Activated CD4-positive, alpha-beta T cell treated with anti-CD3 and anti-CD28 coated beads, Interleukin-2, amount 10 ng/mL, durations not matched to agents 7 days and 5 days (primary cell): ENCODE measurements around the gene CD33. TPM values are rescaled to one million over a fixed set of nuclear protein-coding genes. Genes with fewer than 3 reads are reported as not detected.

ENCODE experiments used
- CTCF ChIA-PET: fragments of 350-600 bp; sonication (Branson Sonifier 250); formaldehyde crosslinking; loops from one replicate; lab custom pipeline; 2021; ENCODE audit warnings: antibody characterized with exemption; lab: Charles Lee
- POLR2A ChIA-PET: fragments of 350-600 bp; sonication (Branson Sonifier 250); formaldehyde crosslinking; loops from one replicate; lab custom pipeline; 2021; ENCODE audit warnings: antibody characterized with exemption; lab: Charles Lee
- DNase-seq: peaks from one replicate; pipeline ENCODE4 v3.0.0-alpha.2; 2020
- H3K27ac Mint-ChIP-seq: one replicate; pipeline ENCODE4 v1.8.0; 2021; ENCODE audit warnings: mild to moderate bottlenecking, moderate library complexity, mixed read lengths
- H3K27me3 Mint-ChIP-seq: one replicate; pipeline ENCODE4 v1.8.0; 2021; ENCODE audit warnings: mixed read lengths
- H3K36me3 Mint-ChIP-seq: one replicate; pipeline ENCODE4 v1.8.0; 2021; ENCODE audit warnings: low read depth, mixed read lengths
- H3K4me1 Mint-ChIP-seq: one replicate; pipeline ENCODE4 v1.8.0; 2021; ENCODE audit warnings: mixed read lengths
- H3K4me3 Mint-ChIP-seq: one replicate; pipeline ENCODE4 v1.8.0; 2021; ENCODE audit warnings: mild to moderate bottlenecking, moderate library complexity, mixed read lengths
- H3K9me3 Mint-ChIP-seq: one replicate; pipeline ENCODE4 v1.8.0; 2021; ENCODE audit warnings: mixed read lengths
- total RNA-seq, 2 experiments: library from RNA; stranded (reverse); gene quantifications; one replicate each; pipeline ENCODE4 v1.2.3, GENCODE V29; 2021

CD33 gene
- total RNA-seq, 2 experiments from 2014 or later: 3.7 to 3.9 TPM

DNA sequence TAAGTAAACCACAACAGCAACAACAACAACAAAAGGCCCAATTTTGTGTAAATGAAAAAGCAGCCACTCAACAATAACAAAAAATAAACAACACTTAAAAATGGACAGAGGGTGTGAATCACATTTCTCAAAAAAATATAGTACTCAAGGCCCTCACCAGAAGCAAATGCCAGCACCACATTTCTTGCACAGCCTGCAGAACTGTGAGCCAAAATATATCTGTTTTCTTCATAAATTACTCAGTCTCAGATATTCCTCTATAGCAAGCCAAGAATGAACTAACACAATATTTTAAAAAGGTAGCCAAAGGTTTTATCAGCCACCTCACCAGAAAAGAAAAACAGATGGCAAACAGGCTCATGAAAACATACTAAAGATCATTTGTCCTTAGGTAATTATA, 3.9 kb upstream of the CD33 start:
- H3K4me1 Mint-ChIP-seq: peaks cover 30% of the 10 kb centered on the region
- ChIA-PET CTCF (no interaction called here), POLR2A (no interaction called here)
- no peaks in the 10 kb centered on the region for H3K36me3 Mint-ChIP-seq
- no peak overlapping the region for H3K4me3 Mint-ChIP-seq
- no peaks in the 10 kb centered on the region for H3K9me3 Mint-ChIP-seq
- no peak for DNase-seq
- H3K27ac Mint-ChIP-seq: no peak overlapping the region
- peaks cover 60% of the 10 kb centered on the region for H3K27me3 Mint-ChIP-seq

GRCh38 chr19:51224163-51224641, 678 bp upstream of the CD33 start:
- ChIA-PET POLR2A (no interaction called here), CTCF (no interaction called here)
- Mint-ChIP-seq H3K9me3 (no peaks in the 10 kb centered on the region), H3K4me1 (peaks cover 40% of the 10 kb centered on the region), H3K36me3 (peaks cover 4% of the 10 kb centered on the region), H3K27ac (peak overlapping the region; percentile 83), H3K4me3 (no peak overlapping the region), H3K27me3 (peaks cover 70% of the 10 kb centered on the region)
- no peak for DNase-seq

- Mint-ChIP-seq H3K4me1 (peaks cover 38% of the 10 kb centered on the region), H3K36me3 (peaks cover 5% of the 10 kb centered on the region), H3K4me3 (peak overlapping the region; percentile 22), H3K27me3 (peaks cover 67% of the 10 kb centered on the region), H3K9me3 (no peaks in the 10 kb centered on the region), H3K27ac (peak overlapping the region; percentile 83)
- DNase-seq: no peak
- CTCF ChIA-PET: no interaction called here
- POLR2A ChIA-PET: no interaction called here
Observed at GRCh38 chr19:51226067-51226466, 1.2 kb downstream of the CD33 start.

DNA sequence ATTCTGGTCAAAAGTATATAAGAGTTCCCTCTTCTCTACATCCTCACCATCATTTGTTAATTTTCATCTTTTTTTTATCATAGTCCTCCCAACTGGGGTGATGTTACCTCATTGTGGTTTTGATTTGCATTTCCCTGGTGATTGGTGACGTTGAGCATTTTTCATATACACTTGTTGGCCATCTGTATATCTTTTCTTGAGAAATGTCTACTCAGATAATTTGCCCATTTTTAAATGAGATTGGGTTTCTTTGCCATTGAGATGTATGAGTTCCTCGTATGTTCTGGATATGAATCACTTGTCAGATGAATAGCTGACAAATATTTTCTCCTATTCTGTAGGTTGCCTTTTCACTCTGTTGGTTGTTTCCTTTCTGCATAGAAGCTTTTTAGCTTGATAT, 2.4 kb downstream of the CD33 start:
- ChIA-PET CTCF (no interaction called here), POLR2A (no interaction called here)
- Mint-ChIP-seq H3K27ac (no peak overlapping the region), H3K27me3 (peaks cover 68% of the 10 kb centered on the region), H3K9me3 (peaks cover under 1% of the 10 kb centered on the region), H3K4me1 (peaks cover 38% of the 10 kb centered on the region), H3K36me3 (peaks cover 5% of the 10 kb centered on the region), H3K4me3 (no peak overlapping the region)
- no peak for DNase-seq

- Mint-ChIP-seq H3K27me3 (peaks cover 66% of the 10 kb centered on the region), H3K27ac (no peak overlapping the region), H3K4me1 (peaks cover 38% of the 10 kb centered on the region), H3K4me3 (no peak overlapping the region), H3K36me3 (peaks cover 9% of the 10 kb centered on the region), H3K9me3 (peaks cover 2% of the 10 kb centered on the region)
- ChIA-PET CTCF (no interaction called here), POLR2A (no interaction called here)
- DNase-seq: no peak
Observed at GRCh38 chr19:51227966-51228365, 3.1 kb downstream of the CD33 start.

DNA sequence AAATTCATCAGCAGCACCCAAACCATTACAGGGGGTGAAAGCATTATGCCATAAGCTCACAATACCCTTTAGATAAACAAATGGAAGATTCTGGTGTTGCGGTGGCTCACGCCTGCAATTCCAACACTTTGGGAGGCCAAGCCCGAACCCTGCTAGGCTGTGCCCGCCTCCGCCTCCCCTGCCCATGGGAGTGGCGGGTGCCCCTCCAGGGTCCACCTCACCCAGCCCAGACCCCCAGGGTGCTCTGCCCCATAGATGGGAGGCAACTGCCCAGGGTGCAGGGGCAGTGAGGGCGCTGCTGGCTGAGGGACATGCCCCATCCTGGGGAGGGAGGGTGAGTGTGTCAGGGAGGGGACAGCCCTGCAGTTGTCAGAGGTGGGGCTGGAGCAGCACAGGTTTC, 16.0 kb downstream of the CD33 start:
- Mint-ChIP-seq H3K27me3 (peaks cover 15% of the 10 kb centered on the region), H3K4me1 (peaks cover 23% of the 10 kb centered on the region), H3K4me3 (no peak overlapping the region), H3K36me3 (peaks cover 7% of the 10 kb centered on the region), H3K9me3 (no peaks in the 10 kb centered on the region), H3K27ac (no peak overlapping the region)
- ChIA-PET CTCF (no interaction called here), POLR2A (no interaction called here)
- DNase-seq: no peak

DNA sequence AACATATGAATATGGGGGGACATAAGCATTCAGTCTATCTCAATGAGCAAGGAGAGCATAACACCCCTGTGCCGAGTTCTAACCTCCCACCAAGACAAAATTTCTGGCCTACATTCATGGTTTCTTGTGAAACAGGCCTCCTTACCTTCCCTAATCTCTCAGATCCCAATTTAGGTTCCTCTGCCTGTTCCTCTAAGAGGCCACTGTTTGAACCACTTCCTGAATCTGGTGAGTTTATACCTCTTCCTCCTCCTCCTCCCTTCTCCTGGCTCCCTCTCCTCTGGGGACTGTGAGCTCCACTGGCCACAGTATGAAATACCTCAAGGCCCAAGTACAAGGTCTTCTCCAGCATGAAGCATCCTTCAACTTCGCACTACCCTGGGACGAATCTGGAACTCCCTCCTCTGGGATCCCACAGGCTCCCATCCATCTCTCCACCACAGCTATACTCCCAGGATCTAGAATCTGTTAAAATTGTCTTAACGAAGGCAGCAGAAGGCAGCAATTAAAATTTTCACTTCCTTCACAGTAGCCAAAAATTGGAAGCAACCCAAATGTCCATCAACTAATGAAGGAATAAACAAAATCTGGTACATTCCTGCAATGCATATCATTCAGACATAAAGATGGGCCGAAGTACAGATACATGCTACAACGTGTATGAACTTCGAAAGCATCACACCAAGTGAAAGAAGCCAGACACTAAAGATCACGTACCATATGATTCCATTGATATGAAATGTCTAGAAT, 18.2 kb downstream of the CD33 start:
- Mint-ChIP-seq H3K27ac (no peak overlapping the region), H3K4me1 (peaks cover 38% of the 10 kb centered on the region), H3K4me3 (no peak overlapping the region), H3K36me3 (peaks cover 7% of the 10 kb centered on the region), H3K9me3 (no peaks in the 10 kb centered on the region), H3K27me3 (peaks cover 15% of the 10 kb centered on the region)
- POLR2A ChIA-PET: no interaction called here
- CTCF ChIA-PET: interaction anchor here (1.0 kb wide), 1 partner anchor 75 kb away, joined by 3 read pairs; no protein-coding TSS in a partner anchor
- DNase-seq: no peak

DNA sequence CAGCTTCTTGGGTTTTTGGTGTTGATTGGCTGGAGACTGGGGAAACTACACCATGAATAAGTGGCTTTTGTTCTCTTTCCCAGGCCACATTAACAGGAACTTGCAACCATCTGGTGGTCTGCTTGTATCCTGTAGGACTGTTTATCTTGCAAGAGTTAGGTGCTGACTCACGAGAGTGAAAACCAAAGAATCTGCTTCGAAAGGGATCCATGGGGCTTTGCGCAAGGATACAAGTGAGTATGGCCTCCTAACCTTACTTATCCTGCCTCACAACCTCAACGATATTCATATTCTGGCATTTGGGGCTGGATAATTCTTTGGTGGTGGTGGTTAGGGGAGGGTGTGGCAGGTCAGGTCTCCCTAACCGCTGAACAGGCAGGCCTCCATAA, 21.3 kb downstream of the CD33 start:
- CTCF ChIA-PET: interaction anchor here (1.3 kb wide), 1 partner anchor 13 kb away, joined by 4 read pairs; no protein-coding TSS in a partner anchor
- peaks cover 5% of the 10 kb centered on the region for H3K27me3 Mint-ChIP-seq
- DNase-seq: no peak

GRCh38 chr19:51247972-51248590, 23.2 kb downstream of the CD33 start:
- ChIA-PET CTCF (interaction anchor here (0.6 to 1.4 kb wide), 4 partner anchors 9 to 14 kb away, joined by 3 to 5 read pairs (median 3); no protein-coding TSS in a partner anchor), POLR2A (no interaction called here)
- Mint-ChIP-seq H3K27me3 (peaks cover 6% of the 10 kb centered on the region), H3K36me3 (peaks cover 6% of the 10 kb centered on the region), H3K9me3 (no peaks in the 10 kb centered on the region), H3K4me1 (peaks cover 60% of the 10 kb centered on the region), H3K4me3 (no peak overlapping the region), H3K27ac (no peak overlapping the region)
- DNase-seq: no peak

More for the DNA sequence above, 21.3 kb downstream of the CD33 start:
- peaks cover 52% of the 10 kb centered on the region for H3K4me1 Mint-ChIP-seq
- peak overlapping the region; percentile 21 for H3K4me3 Mint-ChIP-seq
- H3K27ac Mint-ChIP-seq: peak overlapping the region; percentile 77
- POLR2A ChIA-PET: no interaction called here
- H3K9me3 Mint-ChIP-seq: no peaks in the 10 kb centered on the region
- peaks cover 5% of the 10 kb centered on the region for H3K36me3 Mint-ChIP-seq

DNA sequence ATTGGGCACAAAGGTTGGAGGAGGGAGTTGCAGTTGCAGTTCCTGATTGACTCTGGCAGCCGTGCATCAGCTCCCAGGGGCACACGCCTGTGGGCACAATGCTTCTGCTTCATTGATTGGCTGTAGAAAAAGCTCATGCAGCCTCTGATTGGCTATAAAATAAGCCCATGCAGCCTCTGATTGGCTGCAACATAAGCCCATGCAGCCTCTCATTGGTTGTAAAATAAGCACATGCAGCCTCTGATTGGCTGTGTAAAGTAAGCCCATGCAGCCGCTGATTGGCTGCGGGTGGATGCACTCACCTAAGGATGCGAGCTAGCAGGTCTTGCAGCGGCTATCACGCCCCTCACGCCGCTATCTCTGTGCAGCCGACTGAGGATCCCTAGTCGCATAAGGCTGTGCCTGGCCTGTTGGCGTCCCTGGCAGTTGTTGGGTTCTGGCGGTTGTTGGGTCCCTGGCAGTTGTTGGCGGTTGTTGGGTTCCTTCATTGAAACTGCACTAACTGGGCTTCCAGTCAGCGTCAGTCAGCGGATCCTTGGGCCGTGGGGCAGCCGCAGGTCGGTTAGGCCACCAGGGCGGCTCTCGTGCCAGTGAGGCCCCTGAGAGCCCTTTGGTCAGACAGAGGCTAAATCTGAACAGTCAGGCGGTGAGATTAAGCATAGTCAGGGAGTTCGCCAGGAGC, 26.0 kb downstream of the CD33 start, which contains the start of gene SIGLECL1:
Gene SIGLECL1 (plus strand): TSS at position 295 of the 682 bp plus-strand sequence. CDS start 12,993 bp downstream, outside the sequence.
- Mint-ChIP-seq H3K9me3 (no peaks in the 10 kb centered on the region), H3K4me1 (peaks cover 59% of the 10 kb centered on the region), H3K27ac (peak within 1 kb of the TSS; percentile 3), H3K36me3 (peaks cover 3% of the 10 kb centered on the region), H3K4me3 (no peak within 1 kb of the TSS), H3K27me3 (peaks cover 2% of the 10 kb centered on the region)
- ChIA-PET CTCF (no interaction called here), POLR2A (interaction anchor here (0.6 kb wide), 1 partner anchor 933 kb away, joined by 3 read pairs; no protein-coding TSS in a partner anchor)
- DNase-seq: no peak

DNA sequence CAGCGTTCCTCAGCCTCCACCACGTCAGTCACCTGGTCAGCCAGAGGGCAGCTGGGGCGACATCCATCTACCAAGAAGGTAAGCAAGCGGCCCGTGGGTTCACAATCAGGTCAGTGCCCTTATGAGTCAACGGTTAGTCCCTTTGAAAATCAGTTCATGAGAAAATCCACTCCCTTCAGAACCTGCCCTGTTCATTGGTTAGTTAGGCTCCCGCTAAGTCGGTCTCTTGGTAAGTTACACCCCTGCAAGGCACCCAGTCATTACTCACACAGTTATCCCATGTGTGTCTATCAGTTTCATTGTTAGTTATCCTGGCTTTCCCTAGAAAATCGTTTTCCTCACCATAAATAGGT, 26.6 kb downstream of the CD33 start:
- Mint-ChIP-seq H3K36me3 (peaks cover 3% of the 10 kb centered on the region), H3K27me3 (peaks cover 2% of the 10 kb centered on the region), H3K4me1 (peaks cover 59% of the 10 kb centered on the region), H3K27ac (no peak overlapping the region), H3K9me3 (no peaks in the 10 kb centered on the region), H3K4me3 (no peak overlapping the region)
- no peak for DNase-seq
- POLR2A ChIA-PET: no interaction called here
- CTCF ChIA-PET: no interaction called here

DNA sequence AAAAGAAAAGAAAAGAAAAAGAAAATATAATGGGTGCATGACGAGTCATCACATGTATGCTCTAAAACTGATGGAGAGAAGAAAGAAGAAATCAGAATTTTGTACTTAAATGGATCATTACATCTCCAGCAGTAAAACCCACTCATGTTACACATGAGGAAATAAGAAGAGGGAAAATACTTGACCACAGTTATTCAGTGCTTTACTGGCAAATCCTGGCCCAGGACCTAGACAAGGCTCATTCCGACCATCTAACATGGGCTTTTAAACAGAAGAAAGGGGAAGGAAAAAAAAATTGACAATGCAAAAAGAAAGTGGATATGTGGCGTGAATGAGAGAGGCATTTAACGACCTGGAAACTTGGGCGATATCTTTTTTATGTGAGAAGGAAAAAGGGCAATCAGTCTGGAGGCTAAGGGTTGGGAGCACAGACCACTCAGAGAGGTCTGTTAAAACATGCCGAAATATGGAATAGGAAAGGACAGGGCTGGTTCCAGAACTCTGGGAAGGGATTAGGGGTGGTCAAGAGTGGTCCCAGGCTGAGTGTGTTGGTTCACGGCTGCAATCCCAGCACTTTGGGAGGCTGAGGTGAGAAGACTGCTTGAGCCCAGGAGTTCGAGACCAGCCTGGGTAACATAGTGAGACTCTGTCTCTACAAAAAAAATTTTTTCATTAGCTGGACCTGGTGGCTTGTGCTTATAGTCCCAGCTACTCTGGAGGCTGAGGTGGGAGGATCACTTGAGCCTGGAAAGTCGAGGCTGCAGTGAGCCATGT, 27.6 kb downstream of the CD33 start:
- CTCF ChIA-PET: interaction anchor here (0.6 to 0.7 kb wide), 2 partner anchors 27 to 75 kb away, joined by 3 read pairs; partner anchors contain the start of gene CD33
- Mint-ChIP-seq H3K4me1 (peaks cover 59% of the 10 kb centered on the region), H3K27me3 (peaks cover 5% of the 10 kb centered on the region), H3K4me3 (no peak overlapping the region), H3K36me3 (peaks cover 3% of the 10 kb centered on the region), H3K9me3 (no peaks in the 10 kb centered on the region), H3K27ac (peak overlapping the region; percentile 87)
- no peak for DNase-seq
- POLR2A ChIA-PET: interaction anchor here (0.6 kb wide), 1 partner anchor 8 kb away, joined by 3 read pairs; no protein-coding TSS in a partner anchor
